GM21360 (cell line): ENCODE data around the gene DACT1.

ENCODE experiments used
- ATAC-seq: cut with Tn5 transposase; IDR thresholded peaks from one replicate; pipeline ENCODE4 v1.9.1; 2021; ENCODE audit warnings: mild to moderate bottlenecking, moderate library complexity; ENCODE audit not compliant: unreplicated experiment

Gene DACT1

DNA sequence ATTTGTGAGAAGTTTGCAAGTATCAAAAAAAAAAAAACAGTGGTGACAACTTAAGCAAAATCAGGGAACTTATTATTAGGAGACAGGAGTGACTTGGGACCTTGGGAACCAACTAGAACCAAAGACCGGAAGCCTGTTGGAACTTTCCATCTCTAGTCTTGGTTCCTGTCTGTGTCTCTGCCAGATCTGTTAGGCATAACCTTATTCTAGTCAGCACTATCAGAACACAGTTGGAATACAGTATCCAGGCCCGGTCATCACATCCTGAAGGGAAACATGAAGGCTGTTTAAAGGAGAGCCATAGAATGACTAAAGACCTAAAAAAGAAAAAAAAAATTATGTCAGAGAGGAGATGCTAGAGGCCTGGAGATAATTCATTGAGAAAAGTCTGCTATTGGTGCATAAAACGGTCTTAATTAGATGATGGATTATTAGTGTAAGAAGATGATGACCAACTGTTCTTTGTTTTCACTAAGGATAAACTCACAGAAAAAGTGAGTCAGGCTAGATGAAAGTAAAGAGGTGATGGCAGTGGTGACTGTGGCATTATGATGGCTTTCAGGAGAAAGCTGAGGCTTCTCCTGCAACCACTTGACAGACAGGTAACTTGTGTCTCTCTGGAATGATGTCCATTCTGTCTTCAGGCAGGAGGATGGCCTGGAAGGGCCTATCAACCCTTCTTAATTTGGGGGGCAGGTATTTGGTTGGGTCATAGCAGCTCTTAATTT, 28.2 kb downstream of the DACT1 start:
- ATAC-seq, result no peak

GRCh38 chr14:58666737-58667136, 29.0 kb downstream of the DACT1 start:
- ATAC-seq, result no peak

- ATAC-seq, result no peak
Measured at GRCh38 chr14:58667900-58668299, 30.1 kb downstream of the DACT1 start.

GRCh38 chr14:58668848-58669480, 31.2 kb downstream of the DACT1 start:
- ATAC-seq, result no peak

DNA sequence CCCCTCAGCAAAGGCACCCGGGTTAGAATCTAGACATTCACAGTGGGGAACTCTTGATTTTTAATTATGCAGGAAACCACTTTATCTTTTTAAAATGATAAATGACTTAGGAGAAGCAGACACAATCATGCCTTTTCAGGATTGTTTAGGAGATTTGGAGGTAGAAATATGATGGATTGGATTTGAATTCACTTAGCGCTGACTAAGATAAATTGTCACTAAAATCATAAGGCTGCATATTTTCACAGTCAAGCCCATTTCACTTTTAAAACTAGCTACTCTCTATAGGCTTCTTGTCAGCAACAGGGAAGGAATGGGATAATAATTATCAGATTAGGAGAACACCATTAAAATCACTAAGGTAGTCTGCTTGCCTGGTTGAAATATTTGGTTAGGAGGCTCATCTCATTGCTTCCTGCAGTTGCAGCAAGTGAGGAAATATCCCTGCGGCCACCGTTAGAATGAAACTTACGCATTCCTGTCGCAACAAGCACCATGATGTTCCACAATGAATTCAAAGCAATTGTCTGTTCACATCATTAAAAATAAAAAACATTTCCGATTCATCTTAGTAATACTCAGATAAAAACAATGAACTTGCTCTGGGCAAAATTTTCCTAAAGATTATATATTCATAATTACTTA, 31.9 kb downstream of the DACT1 start:
- no peak for ATAC-seq

DNA sequence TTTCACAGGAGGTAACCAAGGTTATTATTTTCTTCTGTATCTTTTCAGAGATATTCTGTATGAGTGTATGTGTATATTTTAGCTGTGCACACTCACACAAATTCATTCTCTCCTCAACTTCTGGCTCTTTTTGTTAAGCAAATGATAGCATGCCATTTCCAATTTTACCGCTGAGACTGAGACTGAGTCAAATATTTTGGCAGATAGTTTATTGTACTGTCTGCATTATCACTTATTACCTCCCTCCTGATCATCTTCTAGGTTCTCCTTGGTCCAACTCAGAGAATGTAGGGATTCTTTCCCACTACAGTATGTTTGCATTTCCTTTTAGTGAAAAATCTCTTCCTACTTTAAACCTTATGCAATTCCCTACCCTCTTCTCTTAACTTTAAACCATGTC, 33.3 kb downstream of the DACT1 start:
- ATAC-seq, result no peak

- no peak for ATAC-seq
Measured at GRCh38 chr14:58671436-58671835, 33.7 kb downstream of the DACT1 start.

DNA sequence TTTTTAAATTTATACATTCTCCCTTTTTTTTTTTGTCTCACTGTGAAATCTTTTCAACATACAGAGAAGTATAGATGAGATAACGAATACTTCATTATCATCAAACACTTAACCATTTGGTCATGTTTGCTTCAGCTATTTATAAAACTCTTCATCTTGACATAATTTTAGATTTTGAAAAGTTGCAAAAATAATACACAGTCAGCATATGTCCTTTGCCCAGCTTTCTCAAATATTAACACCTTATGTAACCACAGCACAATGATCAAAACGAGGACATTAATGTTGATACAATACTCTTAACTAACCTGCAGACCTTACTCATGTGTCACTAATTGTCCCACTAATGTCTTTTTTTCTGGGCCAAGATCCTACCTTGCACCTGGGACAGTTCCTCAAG, 36.0 kb downstream of the DACT1 start:
- ATAC-seq, result no peak

GRCh38 chr14:58677001-58677400, 39.2 kb downstream of the DACT1 start:
- ATAC-seq, result no peak

- no peak for ATAC-seq
Measured at GRCh38 chr14:58677517-58677916, 39.8 kb downstream of the DACT1 start.

- ATAC-seq, result no peak
Measured at GRCh38 chr14:58677996-58678395, 40.2 kb downstream of the DACT1 start.

- no peak for ATAC-seq
Measured at GRCh38 chr14:58680698-58681097, 42.9 kb downstream of the DACT1 start.

DNA sequence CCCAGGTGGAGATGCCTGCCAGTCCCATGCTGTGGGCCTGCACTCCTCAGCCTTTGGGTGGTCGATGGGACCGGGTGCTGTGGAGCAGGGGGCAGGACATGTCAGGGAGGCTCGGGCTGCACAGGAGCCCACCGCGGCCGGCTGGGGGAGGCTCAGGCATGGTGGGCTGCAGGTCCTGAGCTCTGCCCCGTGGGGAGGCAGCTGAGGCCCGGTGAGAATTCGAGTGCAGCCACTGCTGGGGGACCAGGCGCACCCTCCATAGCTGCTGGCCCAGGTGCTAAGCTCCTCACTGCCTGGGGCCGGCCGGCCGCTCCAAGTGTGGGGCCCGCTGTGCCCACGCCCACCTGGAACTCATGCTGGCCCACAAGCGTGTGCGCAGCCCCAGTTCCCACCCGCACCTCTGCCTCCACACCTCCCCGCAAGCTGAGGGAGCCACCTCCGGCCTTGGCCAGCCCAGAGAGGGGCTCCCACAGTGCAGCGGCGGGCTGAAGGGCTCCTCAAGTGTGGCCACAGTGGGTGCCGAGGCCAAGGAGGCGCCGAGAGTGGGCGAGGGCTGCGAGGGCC, 49.6 kb downstream of the DACT1 start:
- no peak for ATAC-seq

DNA sequence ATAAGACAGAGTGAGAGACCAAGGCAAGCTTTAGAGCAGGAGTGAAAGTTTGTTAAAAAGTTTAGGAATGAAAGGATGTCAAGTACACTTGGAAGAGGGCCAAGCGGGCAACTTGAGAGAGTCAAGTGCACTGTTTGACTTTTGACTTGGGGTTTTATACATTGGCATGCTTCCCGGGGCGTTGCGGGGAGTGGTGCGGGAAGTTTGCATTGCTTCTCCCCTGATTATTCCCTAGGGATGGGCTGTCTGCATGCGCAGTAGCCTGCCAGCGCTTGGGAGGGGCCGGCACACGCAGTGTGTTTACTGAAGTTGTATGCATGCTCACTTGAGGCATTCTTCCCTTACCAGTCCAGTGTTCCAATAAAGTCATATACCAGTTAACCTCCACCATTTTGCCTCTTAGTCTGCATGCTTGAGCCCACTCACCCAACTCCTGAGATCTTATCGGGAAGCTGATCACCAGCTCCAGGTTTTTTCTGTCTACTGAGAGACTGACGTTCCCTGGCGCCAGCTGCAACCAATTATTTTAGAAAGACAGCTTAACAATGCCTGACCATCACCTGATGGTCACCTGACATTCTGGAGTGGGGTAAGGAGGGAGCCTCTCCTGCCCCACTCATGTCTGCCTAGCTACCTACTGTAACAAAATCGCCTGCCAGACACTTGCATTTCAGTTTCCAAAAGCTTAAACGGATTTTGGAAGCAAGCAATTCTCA, 53.2 kb downstream of the DACT1 start:
- ATAC-seq, result no peak

GRCh38 chr14:58693048-58693447, 55.3 kb downstream of the DACT1 start:
- no peak for ATAC-seq

- ATAC-seq, result no peak
Measured at GRCh38 chr14:58695514-58695913, 57.8 kb downstream of the DACT1 start.

DNA sequence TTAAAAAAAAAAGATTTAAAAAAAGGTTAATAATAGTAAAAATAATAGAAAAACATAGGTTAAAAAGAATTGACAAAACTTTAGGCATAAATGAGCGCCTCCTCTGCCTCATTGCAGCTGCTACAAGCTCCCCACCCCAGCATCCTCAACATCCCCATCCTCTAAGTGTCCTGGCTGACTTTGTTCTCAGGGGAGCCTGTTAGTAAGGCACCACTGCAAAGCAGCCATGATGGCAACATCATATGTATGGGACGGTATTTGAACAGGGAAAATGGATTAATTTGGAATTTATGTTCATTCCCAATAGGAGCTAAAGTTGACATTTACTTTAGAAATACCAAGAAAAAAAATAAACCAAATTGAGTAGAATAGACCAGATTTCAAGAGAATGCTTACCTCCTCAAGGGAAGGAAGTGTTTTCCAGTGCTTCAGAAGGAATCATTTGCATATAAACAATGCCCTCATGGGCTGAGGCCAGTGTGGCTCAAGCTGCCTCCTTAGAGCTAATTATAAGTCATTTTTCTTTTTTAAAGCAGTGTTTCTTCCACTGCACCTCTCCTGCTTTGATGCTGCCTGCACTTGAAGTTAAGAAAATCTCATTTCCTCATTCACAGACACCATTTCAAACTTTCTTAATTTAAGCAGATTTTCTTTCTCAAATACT, 59.6 kb downstream of the DACT1 start:
- ATAC-seq, result no peak
